Measurements from ENCODE around the gene RNF225.
A peak's percentile ranks its signal among the peaks of the same experiment; 100 is the strongest.

RNF225 gene

GRCh38 chr19:58379246-58379645 is 16.2 kb upstream of the RNF225 start:
- Histone ChIP-seq H3K9ac (ENCODE audit: insufficient read length, low read depth) (no peak overlapping the region), H3K27me3 (ENCODE audit: insufficient read depth, insufficient read length) (no peaks in the 10 kb centered on the region), H3K4me3 (ENCODE audit: insufficient read length, low read depth) (no peak overlapping the region), H3K9me3 (ENCODE audit: insufficient read depth, low read length) (no peaks in the 10 kb centered on the region), H3K36me3 (ENCODE audit: insufficient read depth, insufficient read length, low read length) (no peaks in the 10 kb centered on the region), H3K4me1 (ENCODE audit: insufficient read depth, insufficient read length) (peaks cover 4% of the 10 kb centered on the region)
- no peak for DNase-seq (ENCODE audit: low read depth, low spot score)
- TF ChIP-seq SUZ12 (IDR thresholded peaks at IDR 0.05; ENCODE audit: extremely low read depth, insufficient read depth, insufficient read length): no peak
- TF ChIP-seq ZNF274 (IDR thresholded peaks at IDR 0.05; ENCODE audit: low read depth, low read length): no peak
- no peak for TF ChIP-seq YY1 (IDR thresholded peaks at IDR 0.05; ENCODE audit: insufficient read depth, insufficient read length)

- Histone ChIP-seq H3K36me3 (ENCODE audit: insufficient read depth, insufficient read length, low read length) (no peaks in the 10 kb centered on the region), H3K4me1 (ENCODE audit: insufficient read depth, insufficient read length) (peaks cover 6% of the 10 kb centered on the region), H3K4me3 (ENCODE audit: insufficient read length, low read depth) (peak overlapping the region; percentile 72), H3K27me3 (ENCODE audit: insufficient read depth, insufficient read length) (no peaks in the 10 kb centered on the region), H3K9ac (ENCODE audit: insufficient read length, low read depth) (peak overlapping the region; percentile 94), H3K9me3 (ENCODE audit: insufficient read depth, low read length) (no peaks in the 10 kb centered on the region)
- DNase-seq (ENCODE audit: low read depth, low spot score): no peak
- no peak for TF ChIP-seq SUZ12 (IDR thresholded peaks at IDR 0.05; ENCODE audit: extremely low read depth, insufficient read depth, insufficient read length)
- no peak for TF ChIP-seq ZNF274 (IDR thresholded peaks at IDR 0.05; ENCODE audit: low read depth, low read length)
- no peak for TF ChIP-seq YY1 (IDR thresholded peaks at IDR 0.05; ENCODE audit: insufficient read depth, insufficient read length)
These were observed 15.3 kb upstream of the RNF225 start for GRCh38 chr19:58380037-58380661.

GRCh38 chr19:58380662-58381459 is 14.6 kb upstream of the RNF225 start, which contains the start of gene ZNF837:
Gene ZNF837 (minus strand): TSS chr19:58381030. CDS start chr19:58369332, 11,698 bp downstream.
- Histone ChIP-seq H3K9ac (ENCODE audit: insufficient read length, low read depth) (peak within 1 kb of the TSS; percentile 94), H3K9me3 (ENCODE audit: insufficient read depth, low read length) (no peaks in the 10 kb centered on the region), H3K27me3 (ENCODE audit: insufficient read depth, insufficient read length) (no peaks in the 10 kb centered on the region), H3K36me3 (ENCODE audit: insufficient read depth, insufficient read length, low read length) (no peaks in the 10 kb centered on the region), H3K4me3 (ENCODE audit: insufficient read length, low read depth) (peak within 1 kb of the TSS; percentile 72), H3K4me1 (ENCODE audit: insufficient read depth, insufficient read length) (peaks cover 9% of the 10 kb centered on the region)
- peak; percentile 99 for DNase-seq (ENCODE audit: low read depth, low spot score)
- TF ChIP-seq ZNF274 (IDR thresholded peaks at IDR 0.05; ENCODE audit: low read depth, low read length) (no peak), SUZ12 (IDR thresholded peaks at IDR 0.05; ENCODE audit: extremely low read depth, insufficient read depth, insufficient read length) (no peak), YY1 (IDR thresholded peaks at IDR 0.05; ENCODE audit: insufficient read depth, insufficient read length) (no peak)

- Histone ChIP-seq H3K4me3 (ENCODE audit: insufficient read length, low read depth) (peak overlapping the region; percentile 58), H3K9me3 (ENCODE audit: insufficient read depth, low read length) (no peaks in the 10 kb centered on the region), H3K36me3 (ENCODE audit: insufficient read depth, insufficient read length, low read length) (no peaks in the 10 kb centered on the region), H3K4me1 (ENCODE audit: insufficient read depth, insufficient read length) (peaks cover 10% of the 10 kb centered on the region), H3K27me3 (ENCODE audit: insufficient read depth, insufficient read length) (no peaks in the 10 kb centered on the region), H3K9ac (ENCODE audit: insufficient read length, low read depth) (peak overlapping the region; percentile 64)
- TF ChIP-seq YY1 (IDR thresholded peaks at IDR 0.05; ENCODE audit: insufficient read depth, insufficient read length) (no peak), ZNF274 (IDR thresholded peaks at IDR 0.05; ENCODE audit: low read depth, low read length) (no peak), SUZ12 (IDR thresholded peaks at IDR 0.05; ENCODE audit: extremely low read depth, insufficient read depth, insufficient read length) (no peak)
- no peak for DNase-seq (ENCODE audit: low read depth, low spot score)
These were observed 13.8 kb upstream of the RNF225 start for GRCh38 chr19:58381460-58382212.

GRCh38 chr19:58382997-58383603 is 12.4 kb upstream of the RNF225 start:
- peak overlapping the region; percentile 4 for H3K9ac ChIP-seq (ENCODE audit: insufficient read length, low read depth)
- H3K36me3 ChIP-seq (ENCODE audit: insufficient read depth, insufficient read length, low read length): peaks cover 8% of the 10 kb centered on the region

GRCh38 chr19:58385313-58385890 is 10.1 kb upstream of the RNF225 start:
- Histone ChIP-seq H3K9ac (ENCODE audit: insufficient read length, low read depth) (peak overlapping the region; percentile 99), H3K4me1 (ENCODE audit: insufficient read depth, insufficient read length) (peaks cover 5% of the 10 kb centered on the region), H3K27me3 (ENCODE audit: insufficient read depth, insufficient read length) (no peaks in the 10 kb centered on the region)

More at GRCh38 chr19:58382997-58383603, 12.4 kb upstream of the RNF225 start:
- no peaks in the 10 kb centered on the region for H3K27me3 ChIP-seq (ENCODE audit: insufficient read depth, insufficient read length)
- TF ChIP-seq YY1 (IDR thresholded peaks at IDR 0.05; ENCODE audit: insufficient read depth, insufficient read length): no peak
- no peak for TF ChIP-seq SUZ12 (IDR thresholded peaks at IDR 0.05; ENCODE audit: extremely low read depth, insufficient read depth, insufficient read length)
- no peak for TF ChIP-seq ZNF274 (IDR thresholded peaks at IDR 0.05; ENCODE audit: low read depth, low read length)
- no peaks in the 10 kb centered on the region for H3K9me3 ChIP-seq (ENCODE audit: insufficient read depth, low read length)
- no peak for DNase-seq (ENCODE audit: low read depth, low spot score)
- peaks cover 10% of the 10 kb centered on the region for H3K4me1 ChIP-seq (ENCODE audit: insufficient read depth, insufficient read length)
- H3K4me3 ChIP-seq (ENCODE audit: insufficient read length, low read depth): no peak overlapping the region

More at GRCh38 chr19:58385313-58385890, 10.1 kb upstream of the RNF225 start:
- TF ChIP-seq ZNF274 (IDR thresholded peaks at IDR 0.05; ENCODE audit: low read depth, low read length) (no peak), YY1 (IDR thresholded peaks at IDR 0.05; ENCODE audit: insufficient read depth, insufficient read length) (no peak), SUZ12 (IDR thresholded peaks at IDR 0.05; ENCODE audit: extremely low read depth, insufficient read depth, insufficient read length) (no peak)
- no peak for DNase-seq (ENCODE audit: low read depth, low spot score)
- H3K9me3 ChIP-seq (ENCODE audit: insufficient read depth, low read length): no peaks in the 10 kb centered on the region
- peak overlapping the region; percentile 91 for H3K4me3 ChIP-seq (ENCODE audit: insufficient read length, low read depth)
- H3K36me3 ChIP-seq (ENCODE audit: insufficient read depth, insufficient read length, low read length): peaks cover 25% of the 10 kb centered on the region
